Activated CD8-positive, alpha-beta T cell treated with anti-CD3 and anti-CD28 coated beads for 36 hours (primary cell): Measurements from ENCODE around the gene DES. TPM values are rescaled to one million over a fixed set of nuclear protein-coding genes. Genes with fewer than 3 reads are reported as not detected.
"Not testable (repeated sequence)": the region's sequence is repeated elsewhere in the genome, so short reads cannot be mapped to it uniquely, and the experiment has no call there.

Experiments used
- ATAC-seq: fragments of 200-7000 bp; cut with Tn5 transposase; one replicate; pipeline ENCODE4 v1.10.0; 2021; ENCODE audit warnings: mild to moderate bottlenecking, moderate library complexity
- CTCF ChIA-PET: fragments of 350-600 bp; sonication (Branson Sonifier 250); formaldehyde crosslinking; loops from one replicate; lab custom pipeline; 2021; ENCODE audit warnings: antibody characterized with exemption; lab: Charles Lee
- POLR2A ChIA-PET: fragments of 350-600 bp; sonication (Branson Sonifier 250); formaldehyde crosslinking; loops from one replicate; lab custom pipeline; 2021; ENCODE audit warnings: antibody characterized with exemption; lab: Charles Lee
- DNase-seq: peaks from one replicate; pipeline ENCODE4 v3.0.0-alpha.2; 2020
- H3K27ac Mint-ChIP-seq: one replicate; pipeline ENCODE4 v1.8.0; 2021; ENCODE audit warnings: mild to moderate bottlenecking, mixed read lengths
- H3K27me3 Mint-ChIP-seq: one replicate; pipeline ENCODE4 v1.8.0; 2021; ENCODE audit warnings: mixed read lengths
- H3K36me3 Mint-ChIP-seq: one replicate; pipeline ENCODE4 v1.8.0; 2021; ENCODE audit warnings: low read depth, mixed read lengths
- H3K4me1 Mint-ChIP-seq: one replicate; pipeline ENCODE4 v1.8.0; 2021; ENCODE audit warnings: low read depth, mixed read lengths
- H3K4me3 Mint-ChIP-seq: one replicate; pipeline ENCODE4 v1.8.0; 2021; ENCODE audit warnings: mild to moderate bottlenecking, moderate library complexity, mixed read lengths
- H3K9me3 Mint-ChIP-seq: one replicate; pipeline ENCODE4 v1.8.0; 2021; ENCODE audit warnings: mixed read lengths
- intact Hi-C: fragments of 100-400 bp; cut with micrococcal nuclease; formaldehyde crosslinking; loops from one replicate; pipeline ENCODE4 v1.10.0; 2022
- total RNA-seq, 2 experiments: library from RNA; stranded (reverse); gene quantifications; one replicate each; pipeline ENCODE4 v1.2.3, GENCODE V29; 2021
- TF ChIP-seq, protein P1 (sequence below): fragments of 200-600 bp; IDR thresholded peaks from one replicate; pipeline ENCODE4 v1.8.0; 2022; ENCODE audit warnings: antibody characterized with exemption, mild to moderate bottlenecking

The DES gene
- total RNA-seq, 2 experiments from 2014 or later, result not detected

DNA sequence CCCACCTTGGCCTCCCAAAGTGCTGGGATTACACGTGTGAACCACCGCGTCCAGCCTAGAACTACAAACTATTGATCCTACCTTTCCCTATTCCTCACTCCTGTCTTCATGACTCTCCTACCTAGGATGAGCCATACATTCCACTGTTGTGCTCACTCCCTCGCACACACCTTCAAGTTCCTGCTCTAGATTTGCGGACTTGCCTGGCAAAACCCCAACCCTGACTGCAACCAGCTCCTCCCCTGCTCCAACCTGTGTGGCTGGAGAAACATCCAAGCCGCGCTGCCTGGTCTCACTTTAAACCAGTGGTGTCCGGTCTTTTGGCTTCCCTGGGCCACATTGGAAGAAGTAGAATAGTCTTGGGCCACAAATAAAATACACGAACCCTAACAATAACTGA is 25.4 kb upstream of the DES start:
- POLR2A ChIA-PET, result interaction anchor here (0.6 kb wide), 1 partner anchor 94 kb away, joined by 3 read pairs; no protein-coding TSS in a partner anchor
- Mint-ChIP-seq H3K4me1 (peaks cover 17% of the 10 kb centered on the region), H3K27ac (no peak overlapping the region), H3K4me3 (no peak overlapping the region), H3K27me3 (no peaks in the 10 kb centered on the region), H3K9me3 (peaks cover 2% of the 10 kb centered on the region), H3K36me3 (no peaks in the 10 kb centered on the region)
- intact Hi-C loops, result no loop called here
- DNase-seq, result no peak
- CTCF ChIA-PET, result interaction anchor here (1.6 to 7.9 kb wide), 3 partner anchors 10 to 137 kb away, joined by 7 to 84 read pairs (median 8); no protein-coding TSS in a partner anchor
- TF ChIP-seq, protein P1, sequence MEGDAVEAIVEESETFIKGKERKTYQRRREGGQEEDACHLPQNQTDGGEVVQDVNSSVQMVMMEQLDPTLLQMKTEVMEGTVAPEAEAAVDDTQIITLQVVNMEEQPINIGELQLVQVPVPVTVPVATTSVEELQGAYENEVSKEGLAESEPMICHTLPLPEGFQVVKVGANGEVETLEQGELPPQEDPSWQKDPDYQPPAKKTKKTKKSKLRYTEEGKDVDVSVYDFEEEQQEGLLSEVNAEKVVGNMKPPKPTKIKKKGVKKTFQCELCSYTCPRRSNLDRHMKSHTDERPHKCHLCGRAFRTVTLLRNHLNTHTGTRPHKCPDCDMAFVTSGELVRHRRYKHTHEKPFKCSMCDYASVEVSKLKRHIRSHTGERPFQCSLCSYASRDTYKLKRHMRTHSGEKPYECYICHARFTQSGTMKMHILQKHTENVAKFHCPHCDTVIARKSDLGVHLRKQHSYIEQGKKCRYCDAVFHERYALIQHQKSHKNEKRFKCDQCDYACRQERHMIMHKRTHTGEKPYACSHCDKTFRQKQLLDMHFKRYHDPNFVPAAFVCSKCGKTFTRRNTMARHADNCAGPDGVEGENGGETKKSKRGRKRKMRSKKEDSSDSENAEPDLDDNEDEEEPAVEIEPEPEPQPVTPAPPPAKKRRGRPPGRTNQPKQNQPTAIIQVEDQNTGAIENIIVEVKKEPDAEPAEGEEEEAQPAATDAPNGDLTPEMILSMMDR, result no peak
- no peak for ATAC-seq

DNA sequence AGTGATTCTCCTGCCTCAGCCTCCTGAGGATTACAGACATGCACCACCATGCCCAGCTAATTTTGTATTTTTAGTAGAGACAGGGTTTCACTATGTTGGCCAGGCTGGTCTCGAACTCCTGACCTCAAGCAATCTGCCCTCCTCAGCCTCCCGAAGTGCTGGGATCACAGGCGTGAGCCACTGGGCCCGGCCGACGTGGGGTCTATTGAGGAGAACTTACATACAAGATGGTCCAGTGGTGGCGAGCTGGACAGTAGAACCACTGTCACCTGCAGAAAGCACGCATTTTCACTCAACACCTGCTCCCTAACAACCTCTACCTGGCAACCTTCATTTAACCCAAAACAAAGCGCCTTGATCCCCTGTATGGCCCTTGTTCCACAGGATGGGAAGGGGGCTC is 23.1 kb upstream of the DES start:
- DNase-seq, H3K9me3 Mint-ChIP-seq, ATAC-seq, H3K36me3 Mint-ChIP-seq, H3K27ac Mint-ChIP-seq, H3K27me3 Mint-ChIP-seq, intact Hi-C loops, H3K4me3 Mint-ChIP-seq, H3K4me1 Mint-ChIP-seq: not testable (repeated sequence)
- POLR2A ChIA-PET, result interaction anchor here (0.6 kb wide), 1 partner anchor 277 kb away, joined by 3 read pairs; no protein-coding TSS in a partner anchor
- CTCF ChIA-PET, result interaction anchor here (1.4 kb wide), 1 partner anchor 100 kb away, joined by 3 read pairs; a partner anchor contains a TSS

DNA sequence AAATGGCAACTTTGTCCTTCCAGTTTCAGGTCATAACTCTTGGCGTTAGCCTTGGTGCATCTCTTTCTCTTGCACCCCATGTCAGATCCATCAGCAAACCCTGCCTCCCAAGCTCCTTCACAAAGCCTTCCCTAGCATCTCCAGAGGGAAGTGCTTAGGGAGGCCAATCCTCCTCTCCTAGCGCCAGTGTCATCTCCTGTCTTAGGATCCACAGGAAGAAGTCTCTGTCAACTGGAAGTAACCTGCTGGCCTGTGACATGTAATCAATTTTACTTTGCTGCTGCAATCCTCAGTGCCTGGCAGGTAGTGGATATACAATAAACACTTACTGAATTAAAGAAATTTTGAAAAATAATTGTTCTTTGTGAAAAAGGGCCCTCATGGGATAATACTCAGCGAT is 22.6 kb upstream of the DES start:
- ATAC-seq (no peak), DNase-seq (no peak)
- Mint-ChIP-seq H3K4me1 (peaks cover 9% of the 10 kb centered on the region), H3K4me3 (no peak overlapping the region), H3K9me3 (peaks cover 2% of the 10 kb centered on the region), H3K27me3 (no peaks in the 10 kb centered on the region), H3K36me3 (no peaks in the 10 kb centered on the region), H3K27ac (no peak overlapping the region)
- TF ChIP-seq, protein P1, result no peak
- ChIA-PET POLR2A (interaction anchor here (0.6 kb wide), 1 partner anchor 277 kb away, joined by 3 read pairs; no protein-coding TSS in a partner anchor), CTCF (interaction anchor here (1.0 to 2.0 kb wide), 3 partner anchors 80 to 146 kb away, joined by 3 to 5 read pairs (median 4); a partner anchor contains a TSS)
- intact Hi-C loops, result no loop called here

DNA sequence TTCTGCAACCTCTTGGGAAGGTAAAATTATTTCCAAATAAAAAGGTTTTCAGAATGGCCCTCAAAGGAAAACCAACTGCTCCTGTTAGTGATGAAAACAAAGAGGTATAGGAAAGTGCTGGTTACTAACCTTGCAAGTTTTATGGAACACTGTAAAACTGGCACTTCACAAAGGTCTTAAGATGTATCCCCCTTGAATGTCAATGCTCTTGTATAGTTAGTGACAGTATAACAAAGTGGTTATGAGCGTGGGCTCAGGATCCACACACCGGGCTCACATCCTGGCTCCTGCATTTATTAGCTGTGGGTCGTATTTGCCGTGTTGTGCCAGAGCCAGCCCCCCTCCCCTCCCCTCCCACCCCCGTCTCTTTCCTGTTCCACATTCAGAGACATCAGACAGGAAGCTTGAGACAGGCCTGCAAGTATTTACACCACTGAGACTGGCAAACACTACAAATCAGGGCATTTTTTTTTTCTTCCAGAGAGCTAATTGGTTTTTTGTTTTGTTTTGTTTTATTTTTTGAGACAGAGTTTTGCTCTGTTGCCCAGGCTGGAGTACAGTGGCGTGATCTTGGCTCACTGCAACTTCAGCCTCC is 21.2 kb upstream of the DES start:
- no peak for DNase-seq
- Mint-ChIP-seq H3K27ac (no peak overlapping the region), H3K27me3 (peaks cover 2% of the 10 kb centered on the region), H3K4me1 (peaks cover 9% of the 10 kb centered on the region), H3K36me3 (no peaks in the 10 kb centered on the region), H3K4me3 (no peak overlapping the region), H3K9me3 (no peaks in the 10 kb centered on the region)
- CTCF ChIA-PET, result interaction anchor here (0.7 to 10.1 kb wide), 5 partner anchors 8 to 144 kb away, joined by 3 to 159 read pairs (median 5); no protein-coding TSS in a partner anchor
- intact Hi-C loops, result no loop called here
- TF ChIP-seq, protein P1, result no peak
- POLR2A ChIA-PET, result interaction anchor here (1.7 kb wide), 1 partner anchor 9 kb away, joined by 4 read pairs; no protein-coding TSS in a partner anchor
- peak; percentile 37 for ATAC-seq

DNA sequence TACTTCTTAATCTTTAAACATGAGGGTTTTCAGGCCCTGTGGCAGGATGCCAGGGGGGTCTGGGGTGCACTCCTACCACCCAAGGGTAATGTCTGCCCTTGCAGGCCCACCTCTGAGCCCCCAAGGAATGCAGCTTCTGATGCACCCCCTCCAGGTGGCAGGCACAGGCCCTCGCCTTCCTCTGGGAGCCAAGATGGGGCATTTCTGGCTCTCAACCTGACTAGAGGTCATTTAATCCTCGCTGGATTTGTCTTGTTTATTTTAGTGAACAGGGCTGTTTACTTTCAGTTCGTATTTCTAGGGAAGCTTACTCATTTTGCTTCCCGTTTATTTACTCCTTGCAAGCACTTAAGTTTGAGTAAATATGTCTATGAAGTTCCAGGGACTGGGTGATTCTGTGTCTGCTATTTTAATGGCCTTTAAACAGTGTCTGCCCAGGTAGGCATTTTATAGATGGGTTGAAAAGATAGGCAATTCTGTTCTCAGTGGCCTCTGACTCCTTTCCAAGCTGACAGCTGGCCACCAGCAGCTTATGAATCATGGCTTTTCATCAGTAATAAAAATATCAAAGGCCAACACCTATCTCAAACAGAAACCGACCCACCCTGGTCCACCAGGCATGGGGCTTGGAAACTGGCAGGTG is 19.3 kb upstream of the DES start:
- TF ChIP-seq, protein P1, result no peak
- H3K4me3 Mint-ChIP-seq, result no peak overlapping the region
- H3K36me3 Mint-ChIP-seq, result no peaks in the 10 kb centered on the region
- peaks cover 8% of the 10 kb centered on the region for H3K27me3 Mint-ChIP-seq
- ATAC-seq (no peak), DNase-seq (no peak)
- ChIA-PET POLR2A (interaction anchor here (0.8 kb wide), 1 partner anchor 38 kb away, joined by 3 read pairs; no protein-coding TSS in a partner anchor), CTCF (interaction anchor here (0.7 to 10.1 kb wide), 5 partner anchors 59 to 161 kb away, joined by 3 to 159 read pairs (median 4); no protein-coding TSS in a partner anchor)
- H3K27ac Mint-ChIP-seq, result no peak overlapping the region
- intact Hi-C loops, result no loop called here
- H3K9me3 Mint-ChIP-seq, result no peaks in the 10 kb centered on the region
- peaks cover 9% of the 10 kb centered on the region for H3K4me1 Mint-ChIP-seq
